K562 (cell line): Measurements from ENCODE around the gene ABCB6. TPM values are rescaled to one million over a fixed set of nuclear protein-coding genes. Genes with fewer than 3 reads are reported as not detected.

Experiments
- ATF7 ChIP-seq: fragments of 450-650 bp; IDR thresholded peaks from 2 replicates; pipeline ENCODE4 v1.7.1; 2014; ENCODE audit warnings: mild to moderate bottlenecking, moderate library complexity
- BCOR ChIP-seq: fragments of 450-650 bp; IDR thresholded peaks from 2 replicates; pipeline ENCODE4 v1.6.1; 2016
- CHCHD3 ChIP-seq: fragments of 250-450 bp; sonication (Bioruptor Pico); IDR thresholded peaks from 2 replicates; pipeline ENCODE4 v2.1.2; 2022; ENCODE audit warnings: mild to moderate bottlenecking
- CTCF ChIP-seq, 3 experiments: IDR thresholded peaks in 2 of 3; conservative IDR thresholded peaks in 1 of 3; 2 replicates each; pipeline ENCODE4 v1.5.1; 2011 to 2012; ENCODE audit warnings: low read length in 3 of 3, mild to moderate bottlenecking in 3 of 3, control low read depth in 2 of 3, improper control_type of control experiment in 1 of 3, inconsistent platforms in 1 of 3, low read depth in 1 of 3, mixed read lengths in 1 of 3, moderate library complexity in 1 of 3; ENCODE audit not compliant: insufficient read depth in 2 of 3
- GABPB1 ChIP-seq: sonication (generic); formaldehyde crosslinking; IDR thresholded peaks from 2 replicates; pipeline ENCODE4 v1.8.0; 2022; ENCODE audit warnings: mild to moderate bottlenecking, missing genetic modification reagents
- ILK ChIP-seq: fragments of 450-650 bp; IDR thresholded peaks from 2 replicates; pipeline ENCODE4 v1.6.1; 2016; ENCODE audit warnings: missing genetic modification characterization, low read depth, mild to moderate bottlenecking, missing compliant biosample characterization, moderate library complexity, borderline replicate concordance
- LCOR ChIP-seq: sonication (generic); formaldehyde crosslinking; IDR thresholded peaks from 2 replicates; pipeline ENCODE4 v1.8.0; 2022; ENCODE audit warnings: mild to moderate bottlenecking, missing genetic modification reagents
- PHTF2 ChIP-seq: fragments of 250-450 bp; sonication (Bioruptor Pico); IDR thresholded peaks from 2 replicates; pipeline ENCODE4 v1.5.0; 2021; ENCODE audit warnings: mild to moderate bottlenecking
- PURB ChIP-seq: sonication (generic); formaldehyde crosslinking; IDR thresholded peaks from 2 replicates; pipeline ENCODE4 v1.9.0; 2021; ENCODE audit warnings: low read depth, mild to moderate bottlenecking, missing genetic modification reagents
- RAD21 ChIP-seq, 2 experiments: fragments of 250-450 bp in 1 of 2; fragments of 450-650 bp in 1 of 2; sonication (Bioruptor Pico) in 1 of 2; formaldehyde crosslinking in 1 of 2; IDR thresholded peaks in 1 of 2; conservative IDR thresholded peaks in 1 of 2; 2 replicates each; pipeline versions ENCODE4 v1.4.0 to v1.8.0; 2020 to 2022; ENCODE audit warnings: mild to moderate bottlenecking in 2 of 2, moderate library complexity in 1 of 2
- REST ChIP-seq, 2 experiments: fragments of 450-650 bp; formaldehyde crosslinking in 1 of 2; IDR thresholded peaks; 2 replicates each; pipeline versions ENCODE4 v1.4.0 to v1.6.1; 2014 to 2020; ENCODE audit warnings: mild to moderate bottlenecking in 2 of 2, borderline replicate concordance in 1 of 2, low read depth in 1 of 2
- RFX7 ChIP-seq: fragments of 250-450 bp; sonication (Bioruptor Pico); IDR thresholded peaks from 2 replicates; pipeline ENCODE4 v1.5.1; 2021; ENCODE audit warnings: mild to moderate bottlenecking
- polyA plus RNA-seq, 8 experiments: library from polyadenylated mRNA; depleted of rRNA in 4 of 8; stranded (reverse) in 5 of 8; unstranded in 3 of 8; fragments of >200 nt; fragmentation: Nextera tagmentation in 2 of 8; fragmentation: Illumina TruSeq in 1 of 8; extraction: Ambion mirVana in 2 of 8; extraction: Trizol in 1 of 8; gene quantifications; 2 replicates each; pipeline versions ENCODE4 v1.2.1 to v1.2.3, GENCODE V29; 2011 to 2014; ENCODE audit warnings: inconsistent platforms in 1 of 8, missing spikeins in 1 of 8
- total RNA-seq, 7 experiments: library from RNA; depleted of rRNA in 6 of 7; stranded (reverse); fragments of >200 nt in 6 of 7; fragmentation: Illumina TruSeq in 2 of 7; extraction: Trizol in 2 of 7; gene quantifications; 2 replicates each; pipeline versions ENCODE4 v1.2.1 to v1.2.3, GENCODE V29; 2011 to 2021; ENCODE audit warnings: low replicate concordance in 1 of 7
- TF ChIP-seq, protein P1 (sequence below): sonication (generic); formaldehyde crosslinking; IDR thresholded peaks from 2 replicates; pipeline ENCODE4 v1.8.1; 2023; ENCODE audit warnings: mild to moderate bottlenecking, missing genetic modification reagents, moderate library complexity
- TF ChIP-seq, protein P2 (sequence below): fragments of 250-450 bp; sonication (Bioruptor Pico); IDR thresholded peaks from 2 replicates; pipeline ENCODE4 v1.8.0; 2022; ENCODE audit warnings: moderate library complexity, mild to moderate bottlenecking, inconsistent platforms
- TF ChIP-seq, protein P3 (sequence below): fragments of 450-650 bp; formaldehyde crosslinking; conservative IDR thresholded peaks from 2 replicates; pipeline ENCODE4 v1.4.0; 2022; ENCODE audit warnings: mild to moderate bottlenecking, missing genetic modification characterization

ABCB6 gene
- total and polyA plus RNA-seq, 9 of the 15 experiments (the other 6 are each of a cell fraction or from before 2014, with no cell fraction given), result 3.7 to 29.8 (median 16.8) TPM

- no peak for TF ChIP-seq GABPB1
- peak; percentile 50 to 75 (median 72) for TF ChIP-seq CTCF (IDR thresholded peaks at IDR 0.05 in 2 of 3, conservative IDR thresholded peaks at IDR 0.05 in 1 of 3; ENCODE audit: insufficient read depth in 2 of 3, low read depth in 1 of 3, low read length in 3 of 3)
- no peak for TF ChIP-seq RFX7
- TF ChIP-seq REST (IDR thresholded peaks at IDR 0.05; ENCODE audit: borderline replicate concordance), result peak; percentile 31; the same call in 1 of the 2 replicates
- TF ChIP-seq REST (CRISPR knock-in tag; IDR thresholded peaks at IDR 0.05; ENCODE audit: low read depth), result no peak
- TF ChIP-seq, protein P1, sequence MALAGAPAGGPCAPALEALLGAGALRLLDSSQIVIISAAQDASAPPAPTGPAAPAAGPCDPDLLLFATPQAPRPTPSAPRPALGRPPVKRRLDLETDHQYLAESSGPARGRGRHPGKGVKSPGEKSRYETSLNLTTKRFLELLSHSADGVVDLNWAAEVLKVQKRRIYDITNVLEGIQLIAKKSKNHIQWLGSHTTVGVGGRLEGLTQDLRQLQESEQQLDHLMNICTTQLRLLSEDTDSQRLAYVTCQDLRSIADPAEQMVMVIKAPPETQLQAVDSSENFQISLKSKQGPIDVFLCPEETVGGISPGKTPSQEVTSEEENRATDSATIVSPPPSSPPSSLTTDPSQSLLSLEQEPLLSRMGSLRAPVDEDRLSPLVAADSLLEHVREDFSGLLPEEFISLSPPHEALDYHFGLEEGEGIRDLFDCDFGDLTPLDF (CRISPR knock-in tag), result no peak
- no peak for TF ChIP-seq BCOR
- no peak for TF ChIP-seq CHCHD3 (CRISPR knock-in tag)
- peak; percentile 44 to 56 for TF ChIP-seq RAD21 (CRISPR knock-in tag; conservative IDR thresholded peaks at IDR 0.05 in 1 of 2, IDR thresholded peaks at IDR 0.05 in 1 of 2)
- TF ChIP-seq, protein P2, sequence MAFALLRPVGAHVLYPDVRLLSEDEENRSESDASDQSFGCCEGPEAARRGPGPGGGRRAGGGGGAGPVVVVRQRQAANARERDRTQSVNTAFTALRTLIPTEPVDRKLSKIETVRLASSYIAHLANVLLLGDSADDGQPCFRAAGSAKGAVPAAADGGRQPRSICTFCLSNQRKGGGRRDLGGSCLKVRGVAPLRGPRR (CRISPR knock-in tag), result no peak
- no peak for TF ChIP-seq PURB (CRISPR knock-in tag)
- TF ChIP-seq LCOR (CRISPR knock-in tag), result no peak
- no peak for TF ChIP-seq PHTF2 (CRISPR knock-in tag)
- no peak for TF ChIP-seq ILK (tag)
- TF ChIP-seq, protein P3, sequence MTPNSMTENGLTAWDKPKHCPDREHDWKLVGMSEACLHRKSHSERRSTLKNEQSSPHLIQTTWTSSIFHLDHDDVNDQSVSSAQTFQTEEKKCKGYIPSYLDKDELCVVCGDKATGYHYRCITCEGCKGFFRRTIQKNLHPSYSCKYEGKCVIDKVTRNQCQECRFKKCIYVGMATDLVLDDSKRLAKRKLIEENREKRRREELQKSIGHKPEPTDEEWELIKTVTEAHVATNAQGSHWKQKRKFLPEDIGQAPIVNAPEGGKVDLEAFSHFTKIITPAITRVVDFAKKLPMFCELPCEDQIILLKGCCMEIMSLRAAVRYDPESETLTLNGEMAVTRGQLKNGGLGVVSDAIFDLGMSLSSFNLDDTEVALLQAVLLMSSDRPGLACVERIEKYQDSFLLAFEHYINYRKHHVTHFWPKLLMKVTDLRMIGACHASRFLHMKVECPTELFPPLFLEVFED (CRISPR knock-in tag), result no peak
- TF ChIP-seq ATF7, result no peak
These were observed 47.5 kb downstream of the ABCB6 start (continued) for GRCh38 chr2:219171231-219171651.
